Astrocyte of the cerebellum (primary cell): ENCODE results near the gene S100P.
"Not testable (repeated sequence)": the region's sequence is repeated elsewhere in the genome, so short reads cannot be mapped to it uniquely, and the experiment has no call there.

Experiments used
- DNase-seq: peaks from one replicate; pipeline ENCODE4 v3.0.0-alpha.2; 2011; ENCODE audit warnings: low read depth
- H3K4me3 ChIP-seq: 2 replicates; pipeline ENCODE4 v1.5.1; 2011; ENCODE audit warnings: mild to moderate bottlenecking, low read depth, low read length, moderate library complexity
- in situ Hi-C: cut with HindIII; loops from 2 replicates; pipeline ENCODE4 v1.10.0; 2017; ENCODE audit warnings: low sequenced_read_pairs
- TF ChIP-seq, protein P1 (sequence below): IDR thresholded peaks from 2 replicates; pipeline ENCODE4 v1.5.1; 2012; ENCODE audit warnings: low read length, low read depth, moderate library complexity, mild to moderate bottlenecking; ENCODE audit errors: missing control alignments

S100P gene

DNA sequence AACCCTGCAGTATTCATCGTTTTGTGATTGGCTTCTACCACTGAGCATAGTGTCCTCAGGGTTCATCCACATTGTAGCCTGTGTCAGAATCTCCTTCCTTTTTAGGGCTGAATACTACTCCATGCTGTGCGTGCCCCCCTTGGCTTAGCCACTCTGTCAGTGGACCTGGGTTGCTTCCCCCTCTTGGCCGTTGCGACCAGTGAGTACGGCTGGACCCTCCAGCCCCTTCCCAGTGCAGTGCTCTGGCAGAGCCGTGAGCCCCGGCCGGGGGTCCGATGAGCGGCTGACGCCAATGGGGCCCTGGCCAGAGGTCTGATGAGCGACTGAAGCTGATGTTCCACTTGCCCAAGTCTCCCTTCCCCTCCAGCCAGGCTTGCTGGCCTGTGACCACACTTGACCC lies 29.2 kb downstream of the S100P start:
- DNase-seq: no peak
- in situ Hi-C loops: no loop called here
- no peak overlapping the region for H3K4me3 ChIP-seq
- TF ChIP-seq, protein P1, sequence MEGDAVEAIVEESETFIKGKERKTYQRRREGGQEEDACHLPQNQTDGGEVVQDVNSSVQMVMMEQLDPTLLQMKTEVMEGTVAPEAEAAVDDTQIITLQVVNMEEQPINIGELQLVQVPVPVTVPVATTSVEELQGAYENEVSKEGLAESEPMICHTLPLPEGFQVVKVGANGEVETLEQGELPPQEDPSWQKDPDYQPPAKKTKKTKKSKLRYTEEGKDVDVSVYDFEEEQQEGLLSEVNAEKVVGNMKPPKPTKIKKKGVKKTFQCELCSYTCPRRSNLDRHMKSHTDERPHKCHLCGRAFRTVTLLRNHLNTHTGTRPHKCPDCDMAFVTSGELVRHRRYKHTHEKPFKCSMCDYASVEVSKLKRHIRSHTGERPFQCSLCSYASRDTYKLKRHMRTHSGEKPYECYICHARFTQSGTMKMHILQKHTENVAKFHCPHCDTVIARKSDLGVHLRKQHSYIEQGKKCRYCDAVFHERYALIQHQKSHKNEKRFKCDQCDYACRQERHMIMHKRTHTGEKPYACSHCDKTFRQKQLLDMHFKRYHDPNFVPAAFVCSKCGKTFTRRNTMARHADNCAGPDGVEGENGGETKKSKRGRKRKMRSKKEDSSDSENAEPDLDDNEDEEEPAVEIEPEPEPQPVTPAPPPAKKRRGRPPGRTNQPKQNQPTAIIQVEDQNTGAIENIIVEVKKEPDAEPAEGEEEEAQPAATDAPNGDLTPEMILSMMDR: no peak

DNA sequence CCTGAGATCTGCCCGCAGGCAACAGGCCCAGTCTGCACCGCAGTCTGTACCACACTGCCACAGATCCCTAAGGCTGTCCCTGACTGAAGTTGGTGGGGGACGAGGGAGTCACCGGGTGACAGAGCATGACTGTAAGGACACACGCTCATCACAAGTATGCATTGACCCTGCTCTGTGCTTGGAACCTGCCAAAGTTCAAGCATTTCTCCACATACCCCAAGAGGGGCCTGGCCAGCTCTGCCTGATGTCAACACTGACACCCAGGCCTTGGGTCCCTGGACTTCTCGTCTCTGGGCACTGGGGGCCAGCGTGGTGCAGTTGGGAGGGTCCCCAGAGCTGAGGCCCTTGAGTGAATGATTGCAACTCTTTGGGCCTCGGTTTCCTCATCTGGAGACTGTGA lies 30.2 kb downstream of the S100P start:
- no peak for DNase-seq
- in situ Hi-C loops: no loop called here
- no peak overlapping the region for H3K4me3 ChIP-seq
- TF ChIP-seq, protein P1: no peak

DNA sequence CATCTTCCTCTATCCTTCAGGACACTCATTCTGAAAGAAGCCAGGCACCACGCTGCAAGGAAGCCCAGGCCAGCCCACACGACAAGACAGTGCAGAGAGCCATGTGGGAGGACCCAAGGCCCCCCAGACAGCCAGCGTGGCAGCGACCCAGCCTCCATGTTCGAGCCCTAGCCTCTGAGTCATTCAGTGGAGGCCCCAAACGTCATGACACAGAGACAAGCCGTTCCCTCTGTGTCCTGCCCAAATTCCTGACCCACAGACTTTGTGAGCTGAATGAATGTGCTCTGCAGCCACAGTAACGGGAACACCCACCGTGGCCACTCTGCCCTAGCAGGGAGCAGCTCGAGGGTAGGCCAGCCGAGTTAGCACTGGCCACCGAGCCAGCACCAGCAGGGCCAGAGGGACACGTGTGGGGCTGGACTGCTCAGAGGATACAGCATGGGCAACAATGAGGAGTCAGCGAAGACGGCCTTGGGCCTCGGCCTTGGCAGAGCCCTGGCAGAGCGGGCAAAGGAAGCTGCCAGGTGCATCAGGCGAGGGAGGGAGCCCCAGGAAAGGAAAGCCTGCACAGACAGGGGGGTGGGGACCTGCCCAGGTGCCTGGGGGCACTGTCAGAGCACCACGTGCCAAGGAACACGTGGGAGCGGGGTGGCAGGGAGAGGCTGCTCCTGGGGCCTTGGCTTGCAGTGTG lies 30.9 kb downstream of the S100P start:
- TF ChIP-seq, protein P1: no peak
- H3K4me3 ChIP-seq: no peak overlapping the region
- DNase-seq: no peak
- in situ Hi-C loops: no loop called here

DNA sequence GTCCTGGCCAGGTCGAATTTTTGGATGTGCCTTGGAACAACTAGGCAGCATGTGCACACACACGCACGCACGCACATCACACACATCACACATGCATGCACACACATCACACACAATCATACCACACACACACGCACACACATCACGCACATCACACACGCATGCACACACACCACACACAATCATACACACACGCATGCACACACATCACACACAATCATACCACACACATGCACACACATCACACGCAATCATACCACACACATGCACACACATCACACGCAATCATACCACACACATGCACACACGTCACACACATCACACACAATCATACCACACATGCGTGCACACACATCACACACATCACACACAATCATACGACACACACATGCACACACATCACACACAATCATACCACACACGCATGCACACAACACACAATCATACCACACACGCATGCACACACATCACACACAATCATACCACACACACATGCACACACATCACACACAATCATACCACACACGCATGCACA lies 31.8 kb downstream of the S100P start:
- in situ Hi-C loops, H3K4me3 ChIP-seq, DNase-seq: not testable (repeated sequence)

DNA sequence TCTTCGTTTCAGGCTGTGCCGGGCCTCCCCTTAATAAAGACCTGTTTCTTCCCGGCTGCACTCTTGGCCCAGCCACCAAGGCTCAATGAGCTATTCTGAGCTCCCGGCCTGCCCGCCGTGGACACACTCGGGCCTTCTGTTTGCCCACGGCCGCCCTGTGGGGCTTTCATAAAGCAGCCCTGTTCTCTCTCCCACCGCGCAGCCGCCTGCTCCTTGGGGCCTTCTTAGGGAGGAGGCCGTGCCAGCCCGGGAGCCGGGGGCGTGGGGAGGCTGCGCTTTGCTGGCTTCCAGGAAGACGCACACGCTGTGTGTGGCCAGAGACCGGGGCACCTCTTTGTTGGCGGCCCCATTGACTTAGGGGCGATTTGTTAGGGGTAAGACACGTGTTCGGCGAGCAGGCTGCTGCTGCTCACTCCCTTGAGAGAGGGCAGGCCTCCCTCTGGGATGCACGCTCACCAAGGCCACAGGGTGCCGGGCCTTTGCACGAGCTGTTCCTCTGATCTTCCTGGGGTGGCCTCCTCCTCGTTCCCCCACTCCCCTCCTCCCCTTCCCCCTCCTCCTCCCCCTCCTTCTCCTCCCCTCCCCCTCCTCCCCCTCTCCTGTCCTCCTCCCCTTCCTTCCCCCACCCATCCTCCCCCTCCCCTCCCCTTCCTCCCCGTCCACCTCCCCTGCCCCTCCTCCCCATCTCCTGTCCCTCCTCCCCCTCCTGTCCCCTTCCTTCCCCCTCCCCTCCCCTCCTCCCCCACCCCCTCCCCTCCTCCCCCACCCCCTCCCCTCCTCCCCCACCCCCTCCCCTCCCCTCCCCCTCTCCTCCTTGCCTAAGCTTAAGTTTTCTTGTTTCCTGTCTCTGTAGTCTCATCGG lies 33.6 kb downstream of the S100P start:
- no peak overlapping the region for H3K4me3 ChIP-seq
- TF ChIP-seq, protein P1: no peak
- in situ Hi-C loops: no loop called here
- no peak for DNase-seq

DNA sequence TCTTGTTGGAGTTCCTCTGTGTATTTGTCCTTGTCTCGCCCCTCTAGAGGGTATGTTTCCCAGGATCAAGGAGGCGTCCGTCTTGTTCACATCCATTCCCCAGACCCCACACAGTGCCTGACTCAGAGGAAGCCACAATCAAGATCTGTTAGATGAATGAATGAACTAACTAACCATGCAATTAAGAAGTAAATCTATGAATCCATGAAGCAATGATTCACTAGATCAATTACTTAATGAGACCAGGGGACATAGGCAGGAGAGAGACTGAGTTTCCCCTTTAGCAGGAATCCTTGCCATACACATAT lies 34.2 kb downstream of the S100P start:
- DNase-seq: no peak
- TF ChIP-seq, protein P1: no peak
- in situ Hi-C loops: no loop called here
- no peak overlapping the region for H3K4me3 ChIP-seq
